ENCODE measurements around the gene ANKRD28.
"Not testable (repeated sequence)": the region's sequence is repeated elsewhere in the genome, so short reads cannot be mapped to it uniquely, and the experiment has no call there.

Gene ANKRD28

DNA sequence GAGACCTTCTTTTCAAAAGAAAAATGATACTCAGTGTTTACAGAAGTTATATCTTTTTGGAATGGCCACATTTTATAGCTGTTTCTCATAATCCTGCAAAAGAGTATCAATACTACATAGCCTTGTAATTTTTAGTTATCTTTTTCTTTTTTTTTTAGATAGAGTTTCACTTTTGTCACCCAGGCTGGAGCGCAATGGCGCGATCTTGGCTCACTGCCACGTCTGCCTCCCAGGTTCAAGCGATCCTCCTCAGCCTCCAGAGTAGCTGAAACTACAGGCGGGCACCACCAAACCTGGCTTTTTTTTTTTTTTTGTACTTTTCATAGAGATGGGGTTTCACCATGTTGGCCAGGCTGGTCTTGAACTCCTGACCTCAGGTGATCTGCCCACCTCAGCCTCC lies 53.6 kb downstream of the ANKRD28 start:
- DNase-seq (ENCODE audit: insufficient read length, low spot score) (no peak), FAIRE-seq (no peak)
- TF ChIP-seq POLR2A (IDR thresholded peaks at IDR 0.05; ENCODE audit: low read depth, low read length): no peak

DNA sequence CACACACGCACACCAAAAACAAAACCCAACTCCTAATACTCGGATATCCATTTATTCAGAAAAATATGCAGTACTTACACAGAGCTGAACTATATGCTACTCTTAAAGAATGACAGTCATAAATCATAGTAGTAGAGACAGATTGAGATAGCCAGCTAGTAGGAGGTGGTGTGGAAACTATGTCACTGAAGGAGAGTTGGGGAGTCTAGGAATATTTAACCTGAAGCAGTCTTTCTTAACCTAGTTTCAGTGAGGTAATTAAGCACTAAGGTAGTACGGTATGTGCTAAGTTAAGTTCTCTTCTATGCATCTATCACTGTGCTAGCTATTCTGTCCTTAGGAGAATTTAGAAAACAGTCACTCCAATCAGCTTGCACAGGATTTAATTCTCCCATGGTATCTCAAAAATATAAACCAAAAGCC lies 54.2 kb downstream of the ANKRD28 start:
- no peak for TF ChIP-seq POLR2A (IDR thresholded peaks at IDR 0.05; ENCODE audit: low read depth, low read length)
- FAIRE-seq (peak; percentile 33), DNase-seq (ENCODE audit: insufficient read length, low spot score) (no peak)

DNA sequence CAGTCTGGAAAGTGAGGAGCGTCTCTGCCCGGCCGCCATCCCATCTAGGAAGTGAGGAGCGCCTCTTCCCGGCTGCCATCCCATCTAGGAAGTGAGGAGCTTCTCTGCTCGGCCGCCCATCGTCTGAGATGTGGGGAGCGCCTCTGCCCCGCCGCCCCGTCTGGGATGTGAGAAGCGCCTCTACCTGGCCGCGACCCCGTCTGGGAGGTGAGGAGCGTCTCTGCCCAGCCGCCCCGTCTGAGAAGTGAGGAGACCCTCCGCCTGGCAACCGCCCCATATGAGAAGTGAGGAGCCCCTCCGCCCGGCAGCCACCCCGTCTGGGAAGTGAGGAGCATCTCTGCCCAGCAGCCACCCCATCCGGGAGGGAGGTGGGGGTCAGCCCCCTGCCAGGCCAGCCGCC lies 55.5 kb downstream of the ANKRD28 start:
- FAIRE-seq; DNase-seq (ENCODE audit: insufficient read length, low spot score): not testable (repeated sequence)

DNA sequence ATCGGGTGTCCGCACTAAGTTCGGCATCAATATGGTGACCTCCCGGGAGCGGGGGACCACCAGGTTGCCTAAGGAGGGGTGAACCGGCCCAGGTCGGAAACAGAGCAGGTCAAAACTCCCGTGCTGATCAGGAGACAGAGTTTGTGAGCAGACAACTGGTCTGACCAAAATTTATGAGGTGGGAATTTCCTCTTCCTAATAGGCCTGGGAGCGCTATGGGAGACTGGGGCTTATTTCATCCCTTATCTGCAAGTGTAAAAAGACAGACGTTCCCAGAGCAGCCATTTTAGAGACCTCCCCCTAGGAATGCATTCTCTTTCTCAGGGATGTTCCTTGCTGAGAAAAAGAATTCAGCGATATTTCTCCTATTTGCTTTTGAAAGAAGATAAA lies 59.2 kb downstream of the ANKRD28 start:
- not testable (repeated sequence) for DNase-seq (ENCODE audit: insufficient read length, low spot score); FAIRE-seq

DNA sequence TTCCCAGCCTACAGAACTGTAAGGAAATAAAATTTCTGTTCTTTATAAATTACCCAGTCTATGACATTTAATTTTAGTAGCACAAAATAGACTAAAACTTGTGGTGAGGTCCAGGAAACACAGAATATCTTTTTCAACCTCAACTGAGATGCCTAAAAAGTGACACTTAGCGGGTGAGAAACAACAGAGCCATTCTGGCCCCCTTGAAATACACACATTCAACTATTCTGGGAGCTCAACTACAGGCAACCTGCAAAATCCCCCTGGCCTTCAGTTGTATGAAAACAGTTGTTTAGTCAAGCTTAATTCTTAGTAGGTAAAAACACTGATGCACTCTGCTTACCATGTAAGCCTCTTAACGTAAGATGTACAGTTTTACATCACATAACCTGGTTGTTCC lies 66.8 kb downstream of the ANKRD28 start:
- TF ChIP-seq POLR2A (IDR thresholded peaks at IDR 0.05; ENCODE audit: low read depth, low read length): no peak
- DNase-seq (ENCODE audit: insufficient read length, low spot score) (no peak), FAIRE-seq (no peak)

DNA sequence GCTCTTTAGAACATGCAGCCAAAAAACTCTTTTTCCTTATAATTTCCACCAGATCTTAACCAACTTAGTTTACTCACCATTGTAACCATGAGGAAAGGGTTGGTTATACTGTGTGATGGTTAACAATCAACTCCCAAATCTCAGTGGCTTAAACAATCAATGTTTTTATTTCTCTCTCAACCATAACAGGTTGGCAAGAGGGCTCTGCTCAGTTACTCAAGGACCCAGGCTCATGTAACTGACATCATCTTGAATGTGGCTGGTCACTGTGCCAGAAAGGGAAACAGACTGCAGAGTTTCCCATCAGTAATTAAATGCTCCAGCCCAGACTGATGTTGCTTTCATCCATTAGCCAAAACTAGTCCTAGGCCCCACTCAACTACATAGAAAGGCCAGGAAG lies 69.0 kb downstream of the ANKRD28 start:
- DNase-seq (ENCODE audit: insufficient read length, low spot score) (no peak), FAIRE-seq (no peak)

DNA sequence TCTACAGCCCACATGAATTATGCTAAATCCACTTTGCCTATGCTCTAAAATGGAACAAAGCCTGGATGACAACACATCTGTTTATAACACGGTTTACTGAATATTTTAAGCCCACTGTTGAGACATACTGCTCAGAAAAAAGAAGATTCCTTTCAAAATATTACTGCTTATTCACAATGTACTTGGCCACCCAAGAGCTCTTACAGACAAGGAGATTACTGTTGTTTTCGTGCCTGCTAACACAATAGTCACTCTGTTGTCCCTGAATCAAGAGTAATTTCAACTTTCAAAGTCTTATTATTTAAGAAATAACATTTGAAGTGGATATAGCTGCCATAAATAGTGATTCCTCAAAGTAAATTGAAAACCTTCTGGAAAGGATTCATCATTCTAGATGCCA lies 70.9 kb downstream of the ANKRD28 start:
- FAIRE-seq (no peak), DNase-seq (ENCODE audit: insufficient read length, low spot score) (no peak)
- TF ChIP-seq POLR2A (IDR thresholded peaks at IDR 0.05; ENCODE audit: low read depth, low read length): no peak

More for the DNA sequence above, 69.0 kb downstream of the ANKRD28 start:
- no peak for TF ChIP-seq POLR2A (IDR thresholded peaks at IDR 0.05; ENCODE audit: low read depth, low read length)

DNA sequence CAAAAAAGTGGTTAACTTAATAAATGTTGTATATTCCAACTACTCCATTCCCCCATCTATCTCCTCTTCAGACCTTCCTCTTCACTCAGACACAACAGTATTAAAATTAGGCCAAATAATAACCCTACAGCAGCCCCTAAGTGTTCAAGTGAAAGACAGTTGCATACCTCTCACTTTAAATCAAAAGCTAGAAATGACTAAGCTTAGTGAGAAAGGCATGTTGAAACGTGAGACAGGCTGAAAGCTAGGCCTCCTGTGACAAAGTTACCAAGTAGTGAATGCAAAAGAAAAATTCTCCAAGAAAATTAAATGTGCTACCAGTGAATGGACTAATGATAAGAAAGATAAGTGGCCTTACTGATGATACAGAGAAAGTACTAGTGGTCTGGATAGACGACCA lies 71.7 kb downstream of the ANKRD28 start:
- DNase-seq (ENCODE audit: insufficient read length, low spot score) (no peak), FAIRE-seq (no peak)
- no peak for TF ChIP-seq POLR2A (IDR thresholded peaks at IDR 0.05; ENCODE audit: low read depth, low read length)

DNA sequence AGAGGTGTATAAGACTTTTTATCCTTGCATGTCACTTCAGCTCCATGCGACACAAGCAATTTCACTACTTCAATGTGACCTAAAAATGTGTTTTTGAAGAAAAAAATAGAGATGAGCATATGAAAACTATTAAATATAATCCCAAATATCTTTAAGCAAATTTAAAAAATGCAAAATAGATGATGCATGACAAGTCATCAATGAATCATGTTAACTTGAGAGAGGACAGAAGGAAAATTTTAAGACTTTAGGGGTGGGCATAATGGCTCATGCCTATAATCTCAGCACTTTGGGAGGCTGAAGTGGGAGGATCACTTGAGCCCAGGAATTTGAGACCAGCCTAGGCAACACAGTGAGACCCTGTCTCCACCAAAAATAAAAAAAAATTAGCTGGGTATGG lies 73.3 kb downstream of the ANKRD28 start:
- FAIRE-seq (no peak), DNase-seq (ENCODE audit: insufficient read length, low spot score) (no peak)
- no peak for TF ChIP-seq POLR2A (IDR thresholded peaks at IDR 0.05; ENCODE audit: low read depth, low read length)

DNA sequence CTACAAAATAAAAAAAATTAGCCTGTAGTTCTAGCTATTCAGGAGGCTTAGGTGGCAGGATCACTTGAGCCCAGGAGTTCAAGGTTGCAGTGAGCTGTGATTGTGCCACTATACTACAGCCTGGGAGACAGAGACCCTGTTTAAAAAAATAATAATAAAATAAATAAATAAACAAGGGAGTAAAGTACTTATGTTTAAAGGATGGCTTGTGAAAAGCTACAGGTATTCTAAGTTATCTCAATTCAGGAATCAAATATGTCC lies 74.2 kb downstream of the ANKRD28 start:
- DNase-seq (ENCODE audit: insufficient read length, low spot score): no peak
- FAIRE-seq: no peak
- no peak for TF ChIP-seq POLR2A (IDR thresholded peaks at IDR 0.05; ENCODE audit: low read depth, low read length)

DNA sequence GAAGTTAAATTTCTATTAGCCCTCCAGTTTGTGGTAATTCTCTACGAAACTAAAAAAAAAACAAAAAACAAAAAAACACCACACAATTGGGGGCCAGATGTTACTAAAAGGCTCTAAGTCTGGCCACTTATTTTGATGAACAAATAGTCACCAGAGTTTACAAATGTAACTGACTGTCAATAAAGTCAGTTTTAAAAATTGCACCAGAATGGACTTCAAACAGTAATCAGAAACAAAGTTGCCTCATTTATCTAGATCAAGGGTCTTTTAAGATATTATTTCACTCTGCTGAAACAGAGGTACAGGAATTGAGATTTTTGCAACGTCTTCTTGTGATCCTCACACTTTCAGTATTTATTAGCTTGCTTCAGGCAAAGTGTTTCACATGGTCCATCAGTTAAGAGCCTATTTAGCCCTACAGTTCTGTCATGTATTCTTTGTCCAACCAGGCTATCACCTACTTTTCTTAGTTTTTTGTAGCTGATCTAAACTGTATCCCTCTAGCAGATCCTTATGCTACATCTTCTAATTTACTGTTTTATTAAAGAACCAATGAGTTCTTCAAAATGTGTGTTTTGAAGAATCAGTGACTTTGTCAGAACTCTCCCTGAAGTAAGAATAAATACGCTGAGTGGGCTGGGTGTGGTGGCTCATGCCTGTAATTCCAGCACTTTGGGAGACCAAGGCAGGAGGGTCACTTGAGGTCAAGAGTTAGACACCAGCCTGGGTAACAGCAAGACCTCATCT lies 74.7 kb downstream of the ANKRD28 start:
- DNase-seq (ENCODE audit: insufficient read length, low spot score) (no peak), FAIRE-seq (no peak)
- no peak for TF ChIP-seq POLR2A (IDR thresholded peaks at IDR 0.05; ENCODE audit: low read depth, low read length)

DNA sequence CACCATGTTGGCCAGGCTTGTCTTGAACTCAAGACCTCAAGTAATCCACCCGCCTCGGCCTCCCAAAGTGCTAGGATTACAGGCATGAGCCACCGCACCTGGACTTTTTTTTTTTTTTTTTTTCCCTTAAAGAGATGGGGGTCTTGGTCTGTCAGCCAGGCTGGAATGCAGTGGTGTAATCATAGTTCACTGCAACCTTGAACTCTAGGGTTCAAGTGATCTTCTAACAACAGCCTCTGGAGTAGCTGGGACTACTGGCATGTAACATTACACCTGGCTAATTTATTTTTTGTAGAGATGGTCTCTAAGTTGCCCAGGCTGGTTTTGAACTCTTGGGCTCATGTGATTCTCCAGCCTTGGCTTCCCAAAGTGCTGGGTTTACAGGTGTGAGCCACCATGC lies 81.6 kb downstream of the ANKRD28 start:
- no peak for DNase-seq (ENCODE audit: insufficient read length, low spot score)
- no peak for FAIRE-seq
- no peak for TF ChIP-seq POLR2A (IDR thresholded peaks at IDR 0.05; ENCODE audit: low read depth, low read length)

DNA sequence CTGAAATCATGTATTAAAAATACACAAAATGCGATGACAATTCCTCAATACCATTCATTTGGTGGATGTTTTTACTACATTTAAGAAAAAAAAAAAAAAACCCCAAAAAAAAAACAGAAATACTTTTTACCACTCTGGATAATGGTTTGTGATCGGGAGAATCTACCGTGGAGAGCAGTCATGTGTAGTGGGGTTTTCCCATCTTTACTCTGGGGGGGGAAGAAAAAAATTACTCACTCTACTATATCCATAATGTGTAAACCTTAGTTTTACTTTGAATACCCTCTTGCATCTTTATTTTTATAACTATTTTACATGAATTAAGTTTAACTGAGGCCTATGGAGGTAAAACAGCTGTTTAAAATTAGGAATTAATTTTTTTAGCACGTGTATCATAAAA lies 83.3 kb downstream of the ANKRD28 start:
- DNase-seq (ENCODE audit: insufficient read length, low spot score) (no peak), FAIRE-seq (no peak)
- no peak for TF ChIP-seq POLR2A (IDR thresholded peaks at IDR 0.05; ENCODE audit: low read depth, low read length)

DNA sequence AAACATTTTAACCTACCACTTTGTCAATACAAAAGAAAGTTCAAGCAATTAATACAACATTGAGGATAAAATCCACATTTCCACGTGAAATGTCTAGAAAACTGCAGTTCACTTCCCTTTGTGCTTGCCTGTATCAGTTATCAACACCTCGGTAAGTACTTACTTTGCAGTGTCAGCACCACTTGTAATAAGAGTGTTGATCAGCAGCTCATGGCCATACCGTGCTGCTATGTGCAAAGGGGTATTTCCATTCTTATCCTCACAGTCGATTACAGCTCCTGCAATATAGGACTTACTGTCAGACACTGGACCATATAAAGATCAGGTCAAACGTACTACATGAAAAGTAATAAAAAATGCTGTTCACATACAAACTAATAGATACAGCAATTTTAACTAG lies 84.4 kb downstream of the ANKRD28 start:
- no peak for DNase-seq (ENCODE audit: insufficient read length, low spot score)
- no peak for FAIRE-seq
- TF ChIP-seq POLR2A (IDR thresholded peaks at IDR 0.05; ENCODE audit: low read depth, low read length): no peak

DNA sequence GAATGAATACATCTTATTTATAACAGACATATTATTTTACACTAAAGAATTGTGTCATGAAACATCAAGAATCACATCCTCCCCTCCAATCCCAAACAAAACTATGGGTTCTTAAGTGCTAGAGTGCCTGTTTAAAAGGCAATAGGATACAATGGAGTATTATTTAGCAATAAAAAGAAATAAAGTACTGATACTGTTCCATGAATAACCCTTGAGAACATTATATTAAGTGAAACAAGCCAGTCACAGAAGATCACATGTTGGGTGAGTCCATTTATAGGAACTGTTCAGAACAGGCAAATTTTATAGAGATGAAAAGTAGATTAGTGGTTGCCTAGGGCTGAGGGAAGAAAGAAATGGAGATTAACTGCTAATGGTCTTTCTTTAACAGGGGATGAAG lies 86.5 kb downstream of the ANKRD28 start:
- TF ChIP-seq POLR2A (IDR thresholded peaks at IDR 0.05; ENCODE audit: low read depth, low read length): no peak
- DNase-seq (ENCODE audit: insufficient read length, low spot score): no peak
- no peak for FAIRE-seq
